WI38 (cell line): ENCODE measurements around the gene LILRB2.
"Not testable (repeated sequence)": the region's sequence is repeated elsewhere in the genome, so short reads cannot be mapped to it uniquely, and the experiment has no call there.

ENCODE experiments used
- H3K4me3 ChIP-seq: 2 replicates; pipeline ENCODE4 v1.5.1; 2011; ENCODE audit warnings: low read depth, mild to moderate bottlenecking, control low read depth, low read length
- CTCF ChIP-seq: IDR thresholded peaks from 2 replicates; pipeline ENCODE4 v1.5.1; 2012; ENCODE audit warnings: low read depth, mild to moderate bottlenecking, control low read depth, low read length

The LILRB2 gene

GRCh38 chr19:54282686-54283470 lies 2.0 kb upstream of the LILRB2 start:
- no peak for TF ChIP-seq CTCF
- no peak overlapping the region for H3K4me3 ChIP-seq

GRCh38 chr19:54281729-54282075 lies 792 bp upstream of the LILRB2 start:
- H3K4me3 ChIP-seq = not testable (repeated sequence)

GRCh38 chr19:54280441-54280840 lies 469 bp downstream of the LILRB2 start:
- not testable (repeated sequence) for H3K4me3 ChIP-seq

- H3K4me3 ChIP-seq = not testable (repeated sequence)
These were observed 885 bp downstream of the LILRB2 start for GRCh38 chr19:54280025-54280424.

GRCh38 chr19:54279406-54279962 lies 1.4 kb downstream of the LILRB2 start:
- TF ChIP-seq CTCF = no peak
- no peak overlapping the region for H3K4me3 ChIP-seq

GRCh38 chr19:54278571-54279195 lies 2.2 kb downstream of the LILRB2 start:
- H3K4me3 ChIP-seq = not testable (repeated sequence)

GRCh38 chr19:54278056-54278455 lies 2.9 kb downstream of the LILRB2 start:
- H3K4me3 ChIP-seq = not testable (repeated sequence)

GRCh38 chr19:54277111-54277615 lies 3.7 kb downstream of the LILRB2 start:
- not testable (repeated sequence) for H3K4me3 ChIP-seq

GRCh38 chr19:54275951-54276350 lies 5.0 kb downstream of the LILRB2 start:
- no peak for TF ChIP-seq CTCF

GRCh38 chr19:54274516-54274915 lies 6.4 kb downstream of the LILRB2 start:
- H3K4me3 ChIP-seq = not testable (repeated sequence)

More at GRCh38 chr19:54275951-54276350, 5.0 kb downstream of the LILRB2 start:
- H3K4me3 ChIP-seq = no peak overlapping the region

GRCh38 chr19:54273821-54274220 lies 7.1 kb downstream of the LILRB2 start:
- no peak overlapping the region for H3K4me3 ChIP-seq
- TF ChIP-seq CTCF = no peak

- not testable (repeated sequence) for H3K4me3 ChIP-seq
These were observed 8.7 kb downstream of the LILRB2 start for GRCh38 chr19:54272181-54272580.

- H3K4me3 ChIP-seq = not testable (repeated sequence)
These were observed 9.3 kb downstream of the LILRB2 start for GRCh38 chr19:54271587-54271986.
